HEK293T (cell line): ENCODE data around the gene WNT2B.

ENCODE experiments used
- ARNT ChIP-seq: fragments of 450-650 bp; IDR thresholded peaks from 2 replicates; pipeline ENCODE4 v1.6.1; 2017; ENCODE audit warnings: mild to moderate bottlenecking
- BHLHE40 ChIP-seq: fragments of 450-650 bp; IDR thresholded peaks from 2 replicates; pipeline ENCODE4 v1.6.1; 2016; ENCODE audit warnings: mild to moderate bottlenecking, moderate library complexity, borderline replicate concordance
- CTBP1 ChIP-seq: fragments of 450-650 bp; IDR thresholded peaks from 2 replicates; pipeline ENCODE4 v1.6.1; 2016; ENCODE audit warnings: borderline replicate concordance
- ELF4 ChIP-seq: fragments of 450-650 bp; IDR thresholded peaks from 2 replicates; pipeline ENCODE4 v1.6.1; 2017; ENCODE audit warnings: antibody characterized with exemption
- FOXK2 ChIP-seq: fragments of 450-650 bp; IDR thresholded peaks from 2 replicates; pipeline ENCODE4 v1.6.1; 2016; ENCODE audit warnings: mild to moderate bottlenecking
- FOXM1 ChIP-seq: fragments of 450-650 bp; IDR thresholded peaks from 2 replicates; pipeline ENCODE4 v1.6.1; 2017; ENCODE audit warnings: mild to moderate bottlenecking, borderline replicate concordance
- L3MBTL2 ChIP-seq: fragments of 450-650 bp; conservative IDR thresholded peaks from 2 replicates; pipeline ENCODE4 v1.6.1; 2016; ENCODE audit warnings: mild to moderate bottlenecking
- LEF1 ChIP-seq: fragments of 450-650 bp; IDR thresholded peaks from 2 replicates; pipeline ENCODE4 v1.6.1; 2017; ENCODE audit warnings: mild to moderate bottlenecking, borderline replicate concordance
- SP1 ChIP-seq: fragments of 450-650 bp; IDR thresholded peaks from 2 replicates; pipeline ENCODE4 v1.6.1; 2017
- SUZ12 ChIP-seq: fragments of 450-650 bp; IDR thresholded peaks from 2 replicates; pipeline ENCODE4 v1.6.1; 2016; ENCODE audit warnings: mild to moderate bottlenecking
- TARDBP ChIP-seq: fragments of 450-650 bp; IDR thresholded peaks from 2 replicates; pipeline ENCODE4 v1.6.1; 2016
- ZNF384 ChIP-seq: fragments of 450-650 bp; IDR thresholded peaks from 2 replicates; pipeline ENCODE4 v1.6.1; 2016

GRCh38 chr1:112505878-112506277 lies 2.9 kb upstream of the WNT2B start:
- no peak for TF ChIP-seq BHLHE40
- no peak for TF ChIP-seq ELF4
- no peak for TF ChIP-seq TARDBP
- TF ChIP-seq SP1, result no peak
- no peak for TF ChIP-seq FOXK2
- TF ChIP-seq FOXM1, result no peak
- TF ChIP-seq LEF1, result no peak
- TF ChIP-seq CTBP1, result no peak
- TF ChIP-seq ZNF384, result no peak
- TF ChIP-seq SUZ12, result no peak
- TF ChIP-seq L3MBTL2, result no peak
- TF ChIP-seq ARNT, result no peak
